ENCODE results near the gene ADAMTSL3. TPM values are rescaled to one million over a fixed set of nuclear protein-coding genes. Genes with fewer than 3 reads are reported as not detected.

Gene ADAMTSL3
- total RNA-seq, 2 donors from 2014 or later, result not detected

GRCh38 chr15:83659417-83659812 is 5.5 kb downstream of the ADAMTSL3 start:
- ATAC-seq, result no peak
- no peak for DNase-seq
- Mint-ChIP-seq H3K27ac (no peak overlapping the region), H3K36me3 (ENCODE audit: low read depth) (no peaks in the 10 kb centered on the region), H3K27me3 (peaks cover 10% of the 10 kb centered on the region), H3K4me3 (no peak overlapping the region), H3K4me1 (no peaks in the 10 kb centered on the region)
- H3K9me3 ChIP-seq (ENCODE audit: control insufficient read depth, low read length, poor library complexity, severe bottlenecking), result no peaks in the 10 kb centered on the region

GRCh38 chr15:83665480-83665879 is 11.6 kb downstream of the ADAMTSL3 start:
- H3K36me3 Mint-ChIP-seq (ENCODE audit: low read depth), result no peaks in the 10 kb centered on the region
- H3K27me3 Mint-ChIP-seq, result no peaks in the 10 kb centered on the region
- H3K4me1 Mint-ChIP-seq, result no peaks in the 10 kb centered on the region
- no peak overlapping the region for H3K4me3 Mint-ChIP-seq
- ATAC-seq, result no peak
- no peak overlapping the region for H3K27ac Mint-ChIP-seq
- H3K9me3 ChIP-seq (ENCODE audit: control insufficient read depth, low read length, poor library complexity, severe bottlenecking), result no peaks in the 10 kb centered on the region
- DNase-seq, result no peak

- H3K36me3 Mint-ChIP-seq (ENCODE audit: low read depth), result no peaks in the 10 kb centered on the region
- H3K9me3 ChIP-seq (ENCODE audit: control insufficient read depth, low read length, poor library complexity, severe bottlenecking), result no peaks in the 10 kb centered on the region
- no peak overlapping the region for H3K4me3 Mint-ChIP-seq
- no peak for ATAC-seq
- DNase-seq, result no peak
- no peaks in the 10 kb centered on the region for H3K4me1 Mint-ChIP-seq
- no peak overlapping the region for H3K27ac Mint-ChIP-seq
- H3K27me3 Mint-ChIP-seq, result no peaks in the 10 kb centered on the region
These were observed 16.8 kb downstream of the ADAMTSL3 start for GRCh38 chr15:83670672-83671229.

GRCh38 chr15:83671603-83672002 is 17.7 kb downstream of the ADAMTSL3 start:
- DNase-seq, result no peak
- ATAC-seq, result no peak
- no peak overlapping the region for H3K4me3 Mint-ChIP-seq
- H3K27ac Mint-ChIP-seq, result no peak overlapping the region
- H3K27me3 Mint-ChIP-seq, result no peaks in the 10 kb centered on the region
- H3K4me1 Mint-ChIP-seq, result no peaks in the 10 kb centered on the region
- no peaks in the 10 kb centered on the region for H3K36me3 Mint-ChIP-seq (ENCODE audit: low read depth)
- no peaks in the 10 kb centered on the region for H3K9me3 ChIP-seq (ENCODE audit: control insufficient read depth, low read length, poor library complexity, severe bottlenecking)

- H3K27ac Mint-ChIP-seq, result no peak overlapping the region
- no peak for DNase-seq
- no peaks in the 10 kb centered on the region for H3K4me1 Mint-ChIP-seq
- H3K27me3 Mint-ChIP-seq, result no peaks in the 10 kb centered on the region
- no peak for ATAC-seq
- H3K36me3 Mint-ChIP-seq (ENCODE audit: low read depth), result no peaks in the 10 kb centered on the region
- H3K9me3 ChIP-seq (ENCODE audit: control insufficient read depth, low read length, poor library complexity, severe bottlenecking), result no peaks in the 10 kb centered on the region
- no peak overlapping the region for H3K4me3 Mint-ChIP-seq
These were observed 19.5 kb downstream of the ADAMTSL3 start for GRCh38 chr15:83673385-83673784.

GRCh38 chr15:83682476-83683088 is 28.7 kb downstream of the ADAMTSL3 start:
- Mint-ChIP-seq H3K36me3 (ENCODE audit: low read depth) (no peaks in the 10 kb centered on the region), H3K4me3 (no peak overlapping the region), H3K27me3 (peaks cover 11% of the 10 kb centered on the region), H3K4me1 (no peaks in the 10 kb centered on the region), H3K27ac (no peak overlapping the region)
- ATAC-seq (no peak), DNase-seq (no peak)
- no peaks in the 10 kb centered on the region for H3K9me3 ChIP-seq (ENCODE audit: control insufficient read depth, low read length, poor library complexity, severe bottlenecking)

GRCh38 chr15:83685916-83686332 is 32.0 kb downstream of the ADAMTSL3 start:
- no peak overlapping the region for H3K27ac Mint-ChIP-seq
- no peaks in the 10 kb centered on the region for H3K9me3 ChIP-seq (ENCODE audit: control insufficient read depth, low read length, poor library complexity, severe bottlenecking)
- H3K4me1 Mint-ChIP-seq, result no peaks in the 10 kb centered on the region
- H3K27me3 Mint-ChIP-seq, result peaks cover 15% of the 10 kb centered on the region
- no peak for ATAC-seq
- no peaks in the 10 kb centered on the region for H3K36me3 Mint-ChIP-seq (ENCODE audit: low read depth)
- DNase-seq, result no peak
- H3K4me3 Mint-ChIP-seq, result no peak overlapping the region

- ATAC-seq, result no peak
- DNase-seq, result no peak
- H3K4me1 Mint-ChIP-seq, result no peaks in the 10 kb centered on the region
- H3K27me3 Mint-ChIP-seq, result peaks cover 15% of the 10 kb centered on the region
- no peak overlapping the region for H3K4me3 Mint-ChIP-seq
- H3K9me3 ChIP-seq (ENCODE audit: control insufficient read depth, low read length, poor library complexity, severe bottlenecking), result no peaks in the 10 kb centered on the region
- no peak overlapping the region for H3K27ac Mint-ChIP-seq
- H3K36me3 Mint-ChIP-seq (ENCODE audit: low read depth), result no peaks in the 10 kb centered on the region
These were observed 34.3 kb downstream of the ADAMTSL3 start for GRCh38 chr15:83688201-83688600.

- DNase-seq, result no peak
- H3K4me1 Mint-ChIP-seq, result no peaks in the 10 kb centered on the region
- no peak for ATAC-seq
- H3K27ac Mint-ChIP-seq, result no peak overlapping the region
- H3K27me3 Mint-ChIP-seq, result peaks cover 15% of the 10 kb centered on the region
- H3K36me3 Mint-ChIP-seq (ENCODE audit: low read depth), result no peaks in the 10 kb centered on the region
- no peaks in the 10 kb centered on the region for H3K9me3 ChIP-seq (ENCODE audit: control insufficient read depth, low read length, poor library complexity, severe bottlenecking)
- no peak overlapping the region for H3K4me3 Mint-ChIP-seq
These were observed 36.8 kb downstream of the ADAMTSL3 start for GRCh38 chr15:83690676-83691075.

GRCh38 chr15:83692746-83693581 is 39.0 kb downstream of the ADAMTSL3 start:
- DNase-seq, result no peak
- no peaks in the 10 kb centered on the region for H3K9me3 ChIP-seq (ENCODE audit: control insufficient read depth, low read length, poor library complexity, severe bottlenecking)
- H3K4me1 Mint-ChIP-seq, result no peaks in the 10 kb centered on the region
- no peak for ATAC-seq
- no peaks in the 10 kb centered on the region for H3K36me3 Mint-ChIP-seq (ENCODE audit: low read depth)
- H3K4me3 Mint-ChIP-seq, result no peak overlapping the region
- no peak overlapping the region for H3K27ac Mint-ChIP-seq
- H3K27me3 Mint-ChIP-seq, result peaks cover under 1% of the 10 kb centered on the region

GRCh38 chr15:83694015-83694414 is 40.1 kb downstream of the ADAMTSL3 start:
- H3K9me3 ChIP-seq (ENCODE audit: control insufficient read depth, low read length, poor library complexity, severe bottlenecking), result no peaks in the 10 kb centered on the region
- ATAC-seq (no peak), DNase-seq (no peak)
- Mint-ChIP-seq H3K27ac (no peak overlapping the region), H3K36me3 (ENCODE audit: low read depth) (no peaks in the 10 kb centered on the region), H3K4me3 (no peak overlapping the region), H3K4me1 (no peaks in the 10 kb centered on the region), H3K27me3 (no peaks in the 10 kb centered on the region)

- Mint-ChIP-seq H3K27me3 (no peaks in the 10 kb centered on the region), H3K4me3 (no peak overlapping the region), H3K27ac (no peak overlapping the region), H3K4me1 (no peaks in the 10 kb centered on the region), H3K36me3 (ENCODE audit: low read depth) (no peaks in the 10 kb centered on the region)
- H3K9me3 ChIP-seq (ENCODE audit: control insufficient read depth, low read length, poor library complexity, severe bottlenecking), result no peaks in the 10 kb centered on the region
- no peak for ATAC-seq
- no peak for DNase-seq
These were observed 40.6 kb downstream of the ADAMTSL3 start for GRCh38 chr15:83694536-83694935.

- H3K4me1 Mint-ChIP-seq, result no peaks in the 10 kb centered on the region
- no peaks in the 10 kb centered on the region for H3K36me3 Mint-ChIP-seq (ENCODE audit: low read depth)
- ATAC-seq (no peak), DNase-seq (no peak)
- H3K4me3 Mint-ChIP-seq, result no peak overlapping the region
- H3K9me3 ChIP-seq (ENCODE audit: control insufficient read depth, low read length, poor library complexity, severe bottlenecking), result no peaks in the 10 kb centered on the region
- H3K27ac Mint-ChIP-seq, result no peak overlapping the region
- H3K27me3 Mint-ChIP-seq, result no peaks in the 10 kb centered on the region
These were observed 41.3 kb downstream of the ADAMTSL3 start for GRCh38 chr15:83695246-83695645.
